ENCODE measurements around the gene HENMT1.

Gene HENMT1

DNA sequence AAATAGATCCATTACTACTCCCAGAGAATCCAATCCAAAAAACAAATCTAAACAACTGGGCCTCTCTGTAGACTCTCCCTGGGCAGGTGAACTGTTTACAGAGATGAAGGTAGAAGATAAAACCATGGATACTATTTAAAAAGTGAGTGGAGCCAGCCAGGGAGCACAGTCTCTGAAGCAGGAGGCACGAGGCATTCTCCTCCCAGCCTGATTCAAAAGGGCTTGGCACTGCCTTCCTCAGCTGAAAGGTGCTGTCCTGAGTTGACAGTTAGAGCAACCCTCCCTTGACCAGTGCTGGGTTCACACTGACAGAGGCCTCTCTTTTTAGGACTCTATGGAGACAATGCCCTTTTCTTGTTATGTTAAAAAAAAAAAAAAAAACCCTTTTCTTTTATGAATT is 36.8 kb downstream of the HENMT1 start:
- no peak for DNase-seq

DNA sequence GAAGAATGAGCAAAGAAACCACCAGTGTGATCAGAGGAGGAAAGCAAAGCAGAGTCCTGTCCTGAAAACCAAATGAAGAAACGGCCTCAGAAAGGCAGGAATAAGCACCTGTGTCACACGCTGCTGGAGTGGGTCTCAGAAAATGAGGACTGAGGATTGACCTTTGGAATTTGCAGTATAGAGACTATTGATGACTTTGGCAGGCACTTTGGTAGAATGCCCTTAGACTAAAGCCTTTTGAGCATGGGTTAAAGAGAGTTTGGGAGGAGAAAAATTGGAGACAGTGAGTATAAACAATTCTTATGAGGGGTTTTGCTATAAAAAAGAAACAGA is 43.2 kb downstream of the HENMT1 start:
- DNase-seq: no peak

DNA sequence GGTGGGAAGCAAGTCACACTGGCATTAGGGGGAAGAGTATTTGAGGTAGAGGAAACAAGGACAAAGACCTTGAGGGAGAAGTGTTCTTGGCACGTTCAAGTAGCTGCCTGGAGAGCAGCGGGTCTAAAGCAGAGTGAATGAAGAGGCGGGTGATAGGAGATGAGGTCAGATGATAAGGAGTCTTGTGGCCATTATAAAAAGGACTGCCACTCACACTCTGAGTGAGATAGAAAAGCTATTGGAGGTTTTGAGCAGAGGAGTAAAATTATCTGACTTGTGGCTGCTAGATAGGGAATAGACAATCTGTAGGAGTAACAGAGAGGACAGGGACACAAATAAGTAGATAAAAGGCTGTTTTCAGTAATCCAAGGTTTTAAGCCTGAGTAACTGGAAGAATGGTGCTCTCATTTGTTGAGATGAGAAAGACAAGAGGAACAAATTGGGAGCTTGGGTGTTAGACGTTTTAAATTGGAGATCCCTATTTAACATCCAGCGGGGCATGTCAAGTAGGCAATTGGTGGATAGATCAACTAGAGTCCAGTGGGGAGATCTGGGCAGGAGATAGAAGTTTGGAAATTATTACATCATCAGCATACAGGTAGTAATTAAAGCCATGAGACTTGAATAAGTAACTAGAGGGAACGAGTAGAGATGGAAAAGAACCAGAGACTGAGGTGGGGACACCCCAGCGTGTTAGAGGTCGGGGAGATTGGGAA is 43.7 kb downstream of the HENMT1 start:
- DNase-seq: no peak

DNA sequence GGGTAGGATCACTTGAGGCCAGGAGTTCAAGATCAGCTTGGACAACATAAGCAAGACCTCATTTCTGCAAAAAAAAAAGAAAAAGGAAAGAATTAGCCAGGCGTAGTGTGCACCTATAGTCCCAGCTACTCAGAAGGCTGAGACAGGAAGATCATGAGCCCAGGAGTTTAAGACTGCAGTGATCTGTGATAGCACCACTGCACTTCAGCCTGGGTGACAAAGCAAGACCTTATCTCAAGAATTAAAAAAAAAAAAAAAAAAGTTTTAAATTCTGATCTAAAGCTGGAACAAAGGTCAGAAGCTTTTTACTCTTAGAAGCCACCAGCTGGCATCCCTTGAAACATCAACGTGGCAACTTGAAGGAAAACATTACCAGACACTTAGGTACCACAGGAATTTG is 45.3 kb downstream of the HENMT1 start:
- DNase-seq: no peak

DNA sequence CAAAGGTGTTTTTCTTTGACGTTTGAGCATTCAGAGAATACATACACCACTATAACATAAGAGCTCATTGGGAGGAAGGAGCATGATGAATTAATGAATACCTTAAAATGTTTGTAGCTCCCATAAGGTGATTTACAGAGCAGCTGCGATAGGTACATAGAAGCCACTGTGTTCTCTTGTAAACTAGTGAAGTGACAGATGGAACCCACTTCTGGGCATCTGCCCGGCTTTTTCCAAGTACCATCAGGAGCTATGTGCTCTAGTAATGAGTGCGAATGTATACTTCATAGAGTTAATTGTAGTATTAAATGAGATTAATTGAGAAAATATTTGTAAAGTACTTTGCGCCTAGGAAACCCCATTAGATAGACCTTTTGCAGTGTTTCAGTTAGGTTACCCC is 48.4 kb downstream of the HENMT1 start:
- no peak for DNase-seq

DNA sequence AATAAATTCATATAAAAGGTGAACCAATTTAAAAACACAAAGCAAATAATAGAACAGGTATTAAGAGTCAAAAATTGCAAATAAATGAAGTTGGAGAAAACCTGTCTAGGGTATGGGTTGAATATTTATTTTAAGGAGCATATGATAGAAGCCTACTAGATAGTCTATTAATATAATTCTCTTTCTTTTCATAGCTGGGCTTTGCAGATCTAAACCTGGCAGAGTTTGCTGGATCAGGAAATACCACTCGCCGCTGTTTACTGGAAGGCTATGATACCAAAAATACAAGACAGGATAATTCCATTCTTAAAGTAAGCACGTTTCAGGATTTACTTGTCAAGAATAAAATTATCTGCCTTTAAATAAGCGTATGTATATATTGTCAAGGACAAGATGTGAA is 48.9 kb downstream of the HENMT1 start:
- no peak for DNase-seq

DNA sequence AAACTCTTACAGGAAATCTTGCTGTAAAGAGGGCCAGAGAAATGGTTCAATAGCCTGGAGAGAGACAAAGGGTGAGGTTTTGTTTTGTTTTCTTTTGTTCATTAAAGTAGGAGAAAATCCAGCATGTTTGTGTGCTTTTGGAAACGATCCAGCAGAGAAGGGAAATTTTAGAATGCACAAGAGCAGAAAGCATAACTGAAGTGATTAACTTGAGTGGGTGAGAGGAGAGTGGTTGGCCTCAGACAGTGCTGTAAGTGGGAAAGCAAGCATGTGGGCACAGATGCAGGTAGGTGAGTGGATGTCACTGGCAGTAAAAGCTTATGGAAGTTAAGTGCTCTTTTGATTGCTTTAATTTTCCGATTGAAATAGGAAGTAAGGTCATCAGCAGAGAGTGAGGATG is 50.8 kb downstream of the HENMT1 start:
- no peak for DNase-seq

DNA sequence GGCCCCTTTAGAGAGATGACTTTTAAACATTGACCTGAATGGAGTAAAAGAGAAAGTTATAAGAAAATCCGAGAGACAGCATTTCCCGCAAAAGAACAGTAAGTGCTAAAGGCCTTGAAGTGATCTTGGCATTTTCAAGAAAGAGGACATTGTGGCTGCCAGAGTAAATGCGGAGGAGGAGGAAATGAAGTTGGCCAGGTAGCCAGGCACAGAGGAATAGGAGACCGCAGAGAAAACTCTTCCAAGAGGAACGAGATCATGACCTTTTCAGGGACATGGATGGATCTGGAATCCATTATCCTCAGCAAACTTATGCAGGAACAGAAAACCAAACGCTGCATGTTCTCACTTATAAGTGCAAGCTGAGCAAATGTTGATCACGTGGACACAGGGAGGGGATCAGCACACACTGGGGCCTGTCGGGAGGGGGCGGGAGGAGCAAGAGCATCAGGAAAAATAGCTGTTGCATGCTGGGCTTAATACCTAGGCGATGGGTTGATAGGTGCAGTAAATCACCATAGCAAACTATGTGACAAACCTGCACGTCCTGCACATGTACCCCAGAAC is 51.3 kb downstream of the HENMT1 start:
- no peak for DNase-seq

DNA sequence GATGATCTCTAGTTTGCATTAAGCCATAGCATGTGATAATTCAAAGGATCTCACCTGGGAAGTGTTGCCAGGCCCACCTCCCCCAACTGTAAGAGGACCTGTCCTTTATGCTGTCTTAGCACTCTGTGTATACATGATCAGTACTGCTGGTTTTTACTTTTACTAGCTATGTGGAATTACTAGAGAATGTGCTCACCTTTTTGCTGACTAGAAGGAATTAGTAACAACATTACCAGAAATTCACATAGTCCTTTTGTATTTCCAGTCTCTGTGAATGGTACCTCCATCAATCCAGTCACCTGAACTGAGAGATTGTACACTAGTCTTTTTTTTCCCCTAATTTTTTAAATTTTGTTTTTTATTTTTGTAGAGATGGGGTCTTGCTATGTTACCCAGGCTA is 54.4 kb downstream of the HENMT1 start:
- DNase-seq: no peak

DNA sequence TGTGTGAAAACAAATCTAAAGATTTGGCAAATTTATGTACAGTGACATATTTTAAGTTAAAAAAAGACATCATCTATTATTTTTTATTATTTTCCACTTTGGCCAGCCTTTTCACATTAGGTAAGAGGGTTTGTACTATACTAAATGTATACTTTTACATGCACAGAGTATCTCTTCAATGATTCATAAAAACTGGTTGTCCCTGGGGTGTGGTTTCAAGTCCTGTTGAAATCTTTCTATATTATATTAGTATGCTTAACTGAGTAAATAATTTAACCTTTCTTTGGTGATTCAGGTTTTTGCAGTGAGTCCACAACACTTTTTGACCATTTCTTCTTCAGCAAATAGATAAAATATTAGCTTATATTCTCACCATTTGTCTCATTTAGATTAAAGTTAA is 55.3 kb downstream of the HENMT1 start:
- no peak for DNase-seq

DNA sequence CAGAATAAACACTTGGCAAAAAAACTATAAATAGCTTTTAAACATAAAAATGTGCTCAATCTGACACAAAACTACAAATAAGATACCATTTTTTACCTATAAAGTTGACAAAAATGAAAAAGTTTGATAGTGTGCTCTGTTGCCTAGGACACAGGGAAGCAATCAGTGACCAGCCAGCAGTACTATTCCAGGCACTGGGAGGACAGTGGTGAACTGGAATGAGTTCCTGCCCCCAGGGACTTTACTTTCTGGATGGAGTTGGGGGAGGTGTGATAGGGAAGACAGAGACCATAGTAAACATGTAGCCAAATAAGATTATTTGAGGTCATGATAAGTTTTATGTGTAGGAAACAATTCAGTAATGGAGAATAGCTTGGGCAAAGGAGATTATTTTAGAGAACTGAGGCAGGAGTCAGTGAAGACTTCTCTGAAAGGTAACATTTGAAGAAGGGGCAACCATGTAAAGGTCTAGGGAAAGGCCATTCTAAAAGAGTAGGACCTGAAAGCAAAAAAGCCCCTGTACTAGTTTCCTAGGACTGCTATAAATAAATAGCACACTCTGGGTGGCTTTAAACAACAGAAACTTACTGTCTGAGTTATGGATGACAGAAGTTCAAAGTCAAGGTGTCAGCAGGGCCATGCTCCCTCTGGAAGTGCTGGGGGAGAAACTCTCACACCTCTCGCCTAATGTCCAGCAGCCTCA is 59.0 kb downstream of the HENMT1 start:
- DNase-seq: no peak

DNA sequence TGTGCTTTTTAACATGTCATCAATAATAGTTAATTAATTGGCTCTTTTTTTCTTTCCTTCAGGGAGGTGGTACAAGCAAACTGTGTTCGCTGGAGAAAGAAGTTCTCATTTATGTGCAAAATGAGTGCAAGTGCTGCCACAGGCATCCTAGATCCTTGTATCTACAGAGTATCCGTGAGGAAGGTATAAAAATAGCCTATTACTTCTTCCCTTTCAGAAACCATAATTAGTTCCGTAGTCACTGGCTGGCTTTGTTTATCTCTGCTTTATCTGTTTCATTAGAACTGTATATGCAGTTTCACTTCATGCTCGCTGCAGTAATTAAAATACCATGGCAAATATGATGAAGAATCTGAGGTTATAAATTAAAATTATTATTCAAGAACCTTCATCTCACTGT is 60.4 kb downstream of the HENMT1 start:
- no peak for DNase-seq

DNA sequence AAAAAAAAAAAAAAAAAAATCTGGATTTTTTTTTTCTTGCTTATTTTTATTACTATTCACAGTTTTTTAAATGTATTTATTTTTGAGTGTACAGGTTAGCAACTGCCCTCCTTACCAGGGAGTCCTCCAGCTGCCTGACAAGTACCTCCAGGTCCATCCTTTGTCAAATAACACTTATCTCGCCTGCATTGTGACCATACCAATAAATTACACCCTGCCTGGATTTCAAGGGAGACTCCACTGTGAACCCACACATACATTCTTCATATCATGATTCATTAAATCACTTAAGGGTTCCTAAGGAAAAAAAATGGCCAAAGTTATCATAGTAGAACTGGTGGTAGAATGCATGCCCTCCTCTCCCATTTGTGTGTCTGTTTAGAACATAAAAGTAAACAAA is 62.6 kb downstream of the HENMT1 start:
- DNase-seq: no peak

Measured in stimulated activated CD4-positive, alpha-beta T cell treated with anti-CD3 and anti-CD28 coated beads, Interleukin-12 subunit alpha, Interleukin-12 subunit beta, amount 100 ng/mL, for 4 hours (primary cell).